ENCODE data around the gene ONECUT3.

ONECUT3 gene

DNA sequence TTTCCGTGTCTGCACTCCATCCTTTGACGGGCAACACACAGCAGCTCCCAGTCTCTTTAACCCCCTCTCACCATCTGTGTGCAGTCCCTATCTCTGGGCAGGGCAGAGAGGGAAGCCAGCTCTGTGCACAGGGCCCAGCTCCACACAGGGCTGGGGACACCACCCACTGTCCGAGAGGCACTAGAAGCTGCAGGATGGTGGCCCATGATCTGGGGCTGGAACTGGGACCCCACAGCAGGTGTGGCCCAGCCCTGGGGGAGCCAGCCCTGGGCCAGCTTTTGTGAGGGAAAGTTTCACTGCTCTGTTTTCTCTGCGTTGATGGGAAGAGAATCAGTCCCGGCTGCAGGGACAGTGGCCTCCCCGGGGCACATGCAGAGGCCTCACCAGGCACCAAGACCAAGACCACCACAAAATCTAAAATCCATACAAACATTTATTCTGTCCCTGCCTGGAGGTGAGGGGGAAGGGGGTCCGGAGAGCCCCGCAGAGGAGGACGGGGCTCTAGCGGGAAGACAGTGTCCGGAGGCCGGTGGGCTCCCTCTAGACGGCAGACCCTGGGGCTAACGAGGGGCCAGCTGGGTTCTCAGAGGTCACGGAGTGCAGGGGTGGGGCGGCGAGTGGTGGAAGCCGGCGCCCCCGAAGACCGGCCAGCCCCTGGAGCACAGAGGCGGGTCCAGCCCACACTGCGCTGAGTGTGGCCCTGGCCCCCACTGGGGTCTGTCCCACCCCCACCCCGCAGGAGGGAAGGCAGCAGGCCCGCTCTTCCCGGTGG lies 61.7 kb downstream of the ONECUT3 start:
- DNase-seq (ENCODE audit: low spot score), result no peak

DNA sequence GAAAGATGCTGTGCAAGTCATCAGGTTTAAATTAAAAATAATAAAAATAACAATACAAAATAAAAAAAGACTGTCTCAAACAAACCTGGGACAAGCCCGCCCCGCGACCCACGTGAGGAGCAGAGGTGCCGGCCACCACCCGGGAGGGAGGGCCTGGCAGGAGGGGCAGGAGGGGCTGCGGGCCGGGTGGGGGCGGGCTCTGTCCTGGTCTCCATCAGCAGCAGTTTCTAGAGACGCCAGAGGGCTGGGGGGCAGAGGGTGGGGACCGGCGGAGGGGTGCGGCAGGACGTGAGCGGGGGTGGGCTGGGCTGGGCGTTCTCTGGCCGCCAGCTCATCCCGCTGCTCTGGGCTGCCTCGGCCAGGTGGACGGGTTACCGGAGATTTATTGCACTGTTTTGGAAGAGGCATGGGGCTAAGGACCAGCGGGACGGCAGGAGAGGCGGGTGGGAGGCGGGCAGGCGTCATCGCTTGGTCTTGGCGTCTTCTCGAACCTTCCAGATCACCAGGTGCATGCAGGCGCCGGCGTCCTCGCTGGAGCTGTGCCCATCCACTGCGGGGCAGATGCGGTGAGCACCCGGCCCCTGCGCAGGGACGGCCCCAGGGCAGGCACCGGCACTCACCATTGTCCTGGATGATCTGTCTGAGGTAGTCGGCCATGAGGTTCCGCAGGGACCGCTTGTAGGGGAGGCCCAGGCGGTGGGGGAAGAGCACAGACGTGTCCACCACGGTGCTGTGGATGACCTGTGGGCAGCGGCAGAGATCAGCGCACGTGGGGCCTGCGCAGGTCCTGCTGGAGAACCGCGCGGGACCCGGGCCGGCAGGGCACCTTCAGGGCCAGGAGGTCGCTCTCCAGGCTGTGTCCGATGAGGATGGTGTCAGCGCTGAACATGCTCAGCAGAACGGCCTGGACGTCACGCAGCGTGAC lies 62.6 kb downstream of the ONECUT3 start:
- DNase-seq (ENCODE audit: low spot score), result no peak

DNA sequence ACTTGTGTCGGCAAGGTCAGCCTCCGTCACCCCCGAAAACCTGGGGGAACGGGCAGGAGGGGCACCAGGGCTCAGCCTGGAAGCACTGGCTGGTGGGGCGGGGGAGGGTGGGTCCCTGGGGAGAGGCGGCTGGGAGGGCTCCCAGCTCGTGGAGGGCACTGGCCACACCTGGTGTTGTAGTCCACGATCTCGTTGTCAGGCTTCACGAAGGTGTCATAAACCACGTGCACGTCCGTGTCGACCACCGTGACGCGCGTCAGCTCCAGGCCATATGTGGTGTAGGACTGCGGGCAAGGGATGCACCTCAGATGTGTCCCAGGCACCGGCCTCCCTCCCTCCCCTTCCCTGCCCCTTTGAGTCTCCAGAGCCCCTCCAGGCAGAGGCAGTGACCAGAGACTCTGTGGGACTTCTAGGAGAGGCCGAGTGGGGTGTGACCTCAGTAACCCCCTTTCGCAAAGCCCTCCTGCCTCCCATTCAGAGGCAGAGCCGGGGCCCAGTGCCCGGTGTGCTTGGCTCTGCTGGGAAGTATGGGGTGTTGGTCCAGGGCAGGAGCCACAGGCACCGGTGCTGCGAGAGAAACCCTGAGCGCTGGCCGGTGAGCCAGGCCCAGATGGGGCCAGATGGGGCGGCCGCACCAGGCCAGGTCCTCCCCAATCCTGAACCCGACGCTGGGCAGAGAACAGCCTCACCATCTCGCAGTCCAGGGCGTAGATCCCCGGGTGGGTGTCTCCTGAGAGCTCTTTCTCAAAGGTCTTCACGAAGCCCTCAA lies 63.4 kb downstream of the ONECUT3 start:
- no peak for DNase-seq (ENCODE audit: low spot score)

DNA sequence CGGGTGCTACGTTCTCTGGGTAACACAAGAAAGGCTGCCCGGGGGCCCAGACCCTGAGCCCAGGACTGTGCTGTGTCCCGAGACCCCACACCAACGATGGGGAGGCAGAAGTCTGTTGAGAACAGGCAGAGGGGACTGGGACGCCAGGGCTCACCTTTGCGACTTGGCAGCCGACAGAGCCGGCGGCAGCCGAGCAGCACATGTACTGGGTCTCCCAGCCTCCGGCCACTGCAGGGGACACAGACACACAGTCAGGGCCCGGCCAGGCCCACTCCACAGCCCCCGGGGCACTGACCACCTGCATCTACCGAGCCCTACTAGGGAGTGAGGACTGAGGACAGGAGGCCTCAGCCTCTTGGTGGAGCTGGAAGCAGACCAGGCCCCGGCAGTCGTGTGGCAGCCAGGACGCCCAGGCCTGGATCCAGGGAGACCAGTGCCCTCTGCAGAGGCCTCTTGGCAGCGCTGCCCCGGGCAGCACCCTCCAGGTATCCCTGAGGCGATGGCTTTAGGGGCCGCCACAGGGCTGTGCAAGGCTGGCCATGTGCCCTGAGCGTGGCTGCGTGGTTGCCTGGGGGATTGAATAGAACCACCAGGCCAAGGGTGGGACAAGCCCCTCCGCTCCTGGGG lies 64.4 kb downstream of the ONECUT3 start:
- DNase-seq (ENCODE audit: low spot score), result no peak

DNA sequence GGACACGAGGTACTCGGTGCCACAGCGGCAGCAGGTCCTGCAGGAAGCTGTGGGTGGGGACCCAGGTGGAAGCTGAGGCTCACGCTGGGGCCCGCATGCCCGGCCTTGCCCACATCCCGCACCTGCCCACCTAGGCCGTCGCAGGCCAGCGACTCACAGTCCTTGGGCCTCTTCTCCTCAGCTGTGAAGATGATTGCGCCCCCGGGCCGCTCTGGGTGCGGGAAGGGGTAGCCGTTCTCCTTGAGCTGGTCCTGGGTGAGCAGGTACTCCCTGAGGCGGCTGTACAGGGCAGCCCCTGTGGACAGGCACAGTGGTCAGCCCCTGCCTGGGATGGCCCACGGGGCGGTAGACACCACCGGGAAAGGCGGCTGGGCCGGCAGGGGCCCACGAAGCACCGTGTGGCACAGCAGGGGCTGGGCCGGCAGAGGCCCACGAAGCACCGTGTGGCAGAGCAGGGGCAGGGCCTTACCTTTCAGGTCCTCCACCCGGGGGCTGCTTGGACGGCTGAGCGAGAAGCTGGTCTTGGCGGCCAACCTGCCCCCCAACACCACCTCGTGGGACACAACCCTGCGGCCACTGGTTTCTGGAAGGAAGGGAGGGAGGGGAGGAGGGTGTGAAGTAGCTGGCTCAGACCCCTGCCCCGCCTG lies 65.4 kb downstream of the ONECUT3 start:
- no peak for DNase-seq (ENCODE audit: low spot score)

DNA sequence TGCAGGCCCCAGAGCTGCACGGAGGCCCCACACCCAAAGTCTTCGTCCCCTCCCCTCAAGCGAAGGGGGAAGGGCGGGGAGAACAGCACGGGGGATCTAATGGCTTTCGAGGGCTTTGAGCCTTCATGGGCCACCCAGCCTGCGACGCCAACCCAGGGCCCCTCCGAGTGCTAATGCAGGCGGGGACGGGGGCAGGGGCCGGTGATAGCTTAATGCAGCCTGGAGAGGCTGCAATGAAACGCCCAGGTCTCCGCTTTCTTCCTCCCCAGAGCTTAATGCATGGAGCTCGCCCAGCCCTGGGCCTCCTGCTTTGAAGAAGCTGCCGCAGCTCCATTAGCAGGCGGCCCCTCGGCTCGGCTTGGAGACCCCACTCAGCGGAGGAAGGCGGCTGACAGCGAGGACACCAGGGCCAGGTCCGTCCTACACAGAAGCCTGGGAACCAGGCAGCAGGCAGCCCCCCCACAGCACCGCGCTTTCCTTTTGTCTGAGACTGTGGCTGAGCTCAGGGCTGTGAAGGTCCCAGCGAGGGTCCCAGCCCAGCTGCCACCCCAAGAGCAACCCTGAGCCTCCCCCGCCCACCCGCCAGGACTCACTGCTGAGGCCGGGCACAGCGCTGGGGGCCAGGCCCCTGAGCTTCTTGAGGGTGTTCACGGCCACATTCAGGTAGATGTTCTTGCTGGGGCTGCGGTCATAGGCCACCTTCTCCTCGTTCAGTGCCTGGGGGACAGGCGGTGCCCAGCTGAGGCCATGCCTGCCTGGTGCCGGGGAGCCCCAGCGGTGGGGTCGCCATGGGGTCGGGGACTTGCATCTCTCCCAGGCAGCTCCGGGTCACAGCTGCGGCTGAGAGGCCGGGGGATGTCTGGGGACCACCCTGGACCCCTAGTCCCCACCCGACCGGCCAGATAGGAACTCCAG lies 66.3 kb downstream of the ONECUT3 start:
- DNase-seq (ENCODE audit: low spot score), result no peak

DNA sequence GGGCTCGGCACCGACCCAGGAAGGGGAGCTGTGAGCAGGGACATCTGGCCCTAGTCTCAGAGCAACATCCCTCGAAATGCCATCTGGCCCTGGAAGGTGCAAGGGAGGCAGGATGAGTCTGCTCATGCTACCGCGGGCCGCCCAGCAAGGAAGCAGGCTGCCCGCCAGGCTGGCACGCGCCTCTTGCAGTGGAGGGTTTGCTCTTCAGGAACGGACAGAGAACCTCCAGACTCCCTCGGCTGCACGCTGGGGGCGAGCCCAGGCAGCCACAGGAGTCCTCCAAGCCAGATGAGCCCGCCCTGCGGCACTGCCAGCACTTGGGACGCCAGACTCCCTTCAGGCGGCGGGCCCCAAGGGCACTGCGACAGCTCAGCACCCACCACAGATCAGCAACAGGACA lies 68.9 kb downstream of the ONECUT3 start:
- no peak for DNase-seq (ENCODE audit: low spot score)

DNA sequence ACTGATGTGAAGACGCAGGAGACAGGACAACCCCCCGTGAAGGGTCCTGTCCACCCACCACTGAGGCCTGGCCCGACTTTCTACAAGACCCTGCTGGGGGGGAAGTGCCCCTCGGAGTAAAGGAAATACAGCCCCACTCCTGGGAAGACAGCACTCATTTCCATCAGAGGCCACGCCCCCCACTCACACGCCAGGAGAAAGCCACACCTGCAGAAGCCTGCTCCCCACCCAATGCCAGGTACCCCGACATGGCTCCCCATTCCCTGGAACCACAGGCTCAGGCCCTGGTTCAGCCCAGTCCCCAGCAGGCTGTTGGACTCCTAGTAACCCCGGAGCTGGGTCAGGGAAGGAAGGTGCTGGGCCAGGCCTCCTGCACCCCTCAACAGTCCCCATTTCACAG lies 69.7 kb downstream of the ONECUT3 start:
- no peak for DNase-seq (ENCODE audit: low spot score)

DNA sequence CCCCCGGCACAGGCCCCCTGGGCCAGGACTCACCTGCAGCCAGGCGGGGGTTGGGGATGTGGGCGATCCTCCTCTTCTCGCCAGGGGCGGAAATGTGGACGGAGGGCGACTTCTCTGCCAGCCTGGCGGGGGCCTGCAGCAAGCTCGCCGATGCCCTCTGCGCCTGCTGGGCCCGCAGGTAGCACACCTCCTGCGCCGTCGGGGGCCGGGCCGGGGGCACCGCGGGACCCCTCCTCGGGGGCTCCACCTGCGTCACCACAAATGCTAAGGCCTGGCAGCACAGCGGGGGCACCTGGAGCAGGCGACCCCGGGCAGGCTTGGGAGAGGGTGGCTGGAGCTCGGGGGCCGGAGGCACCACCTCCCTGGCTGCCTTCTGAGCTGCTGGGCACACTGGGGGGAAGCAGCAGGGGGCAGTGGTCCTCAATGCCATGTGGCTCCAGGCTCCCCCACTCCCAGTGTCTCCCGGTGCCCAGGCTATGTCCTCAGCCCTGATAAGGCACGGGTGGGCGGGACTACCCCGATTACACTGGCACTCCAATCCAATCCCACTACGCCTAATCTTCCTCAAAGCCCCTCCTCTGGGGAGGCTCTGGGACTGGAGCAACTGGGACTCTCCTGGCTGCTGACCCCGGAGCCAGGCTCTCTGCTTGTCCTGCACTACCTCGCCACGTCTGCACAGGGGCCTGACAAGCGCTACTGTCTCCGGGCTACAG lies 70.4 kb downstream of the ONECUT3 start:
- no peak for DNase-seq (ENCODE audit: low spot score)

DNA sequence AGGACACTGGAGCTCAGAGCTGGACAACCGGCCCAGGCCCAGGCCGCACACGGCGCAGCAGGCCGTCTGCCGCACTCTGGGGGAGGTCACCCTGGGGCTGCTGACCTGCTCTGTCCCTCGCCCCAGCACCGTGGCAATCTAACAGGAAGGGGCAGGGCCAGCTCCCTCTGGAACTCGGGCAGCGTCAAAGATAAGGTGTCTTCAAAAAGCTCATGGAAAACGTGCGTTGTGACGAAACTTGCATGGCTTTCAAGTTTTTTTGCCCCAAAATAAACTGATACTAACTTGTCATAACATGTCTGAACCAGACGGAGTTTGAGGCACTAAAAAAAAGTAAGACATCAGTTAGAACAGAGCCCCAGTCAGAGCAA lies 70.9 kb downstream of the ONECUT3 start:
- no peak for DNase-seq (ENCODE audit: low spot score)

DNA sequence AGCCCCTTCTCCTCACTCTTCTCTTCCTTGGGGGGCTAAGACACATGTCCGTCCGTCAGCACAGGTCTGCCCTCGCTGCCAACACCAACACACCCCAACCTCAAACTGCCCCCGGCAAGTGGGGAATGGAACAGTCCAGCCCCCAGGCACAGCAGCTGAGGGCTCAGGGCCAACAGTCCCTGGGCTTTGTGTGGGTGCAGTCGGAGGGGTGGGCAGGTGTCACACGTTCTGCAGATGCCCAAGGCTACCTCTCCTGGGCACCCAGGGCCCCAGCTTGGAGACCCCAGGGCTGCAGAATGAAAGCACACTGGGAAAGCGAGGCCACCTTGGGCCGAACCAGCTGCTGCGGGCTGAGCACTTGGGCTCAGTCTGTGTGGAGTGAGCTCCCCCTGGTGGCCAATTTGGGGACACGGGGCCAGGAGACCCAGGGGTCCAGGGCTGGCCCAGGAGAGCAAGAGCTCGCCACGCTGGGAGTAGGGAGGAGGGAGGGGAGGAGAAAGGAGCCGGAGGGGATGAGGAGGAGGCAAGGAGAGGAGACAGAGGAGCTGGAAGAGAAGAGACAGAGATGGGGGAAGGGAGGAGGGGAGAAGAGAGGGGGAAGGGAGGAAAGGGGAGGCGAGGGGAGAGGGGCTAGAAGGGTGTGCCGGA lies 72.7 kb downstream of the ONECUT3 start:
- DNase-seq (ENCODE audit: low spot score), result peak; percentile 98

DNA sequence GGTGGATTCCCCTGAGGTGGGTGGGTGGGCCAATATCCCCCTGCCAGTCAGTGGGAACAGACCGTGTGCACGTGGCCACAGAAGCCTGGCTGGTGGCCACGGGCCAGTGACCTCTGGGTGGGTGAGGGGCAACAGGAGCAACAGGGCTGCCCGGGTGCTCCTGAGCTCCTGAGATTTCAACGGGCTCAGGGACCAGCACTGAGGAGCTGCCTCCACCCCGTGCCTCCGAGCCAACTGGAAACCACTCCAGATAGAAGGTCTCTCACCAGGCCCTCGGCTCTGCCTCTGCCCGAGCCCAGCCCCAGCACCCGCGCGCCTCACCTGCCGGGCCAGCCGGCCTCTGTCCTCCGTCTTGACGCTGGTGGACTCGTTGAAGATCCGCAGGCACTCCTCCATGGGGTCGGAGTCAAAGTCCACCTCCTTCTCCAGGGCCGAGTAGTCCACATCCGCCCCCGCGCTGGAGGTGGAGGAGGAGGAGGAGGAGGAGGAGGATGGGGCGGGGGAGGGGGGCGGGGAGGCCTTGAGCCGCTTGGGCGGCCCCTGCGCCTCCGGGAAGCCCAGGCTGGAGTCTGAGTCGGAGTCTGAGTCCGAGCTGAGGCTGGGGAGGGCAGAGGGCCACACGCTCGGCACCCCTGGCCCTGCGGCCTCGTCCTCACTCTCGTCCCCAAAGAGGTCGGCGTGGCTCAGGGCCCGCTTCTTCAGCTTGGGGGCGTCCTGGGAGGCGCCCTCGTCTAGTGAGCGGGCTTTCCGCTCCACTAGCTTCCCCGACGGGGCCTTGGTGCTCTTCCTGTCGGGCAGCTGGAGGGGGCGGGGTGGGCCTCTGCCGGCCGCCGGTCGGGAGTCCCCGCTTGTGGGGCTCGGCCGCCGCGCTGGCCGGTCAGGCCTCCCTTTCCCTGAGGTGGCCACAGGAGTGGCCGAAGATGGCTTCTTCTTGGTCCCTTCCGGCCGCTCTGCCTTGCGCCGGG lies 73.5 kb downstream of the ONECUT3 start:
- DNase-seq (ENCODE audit: low spot score), result peak; percentile 79

DNA sequence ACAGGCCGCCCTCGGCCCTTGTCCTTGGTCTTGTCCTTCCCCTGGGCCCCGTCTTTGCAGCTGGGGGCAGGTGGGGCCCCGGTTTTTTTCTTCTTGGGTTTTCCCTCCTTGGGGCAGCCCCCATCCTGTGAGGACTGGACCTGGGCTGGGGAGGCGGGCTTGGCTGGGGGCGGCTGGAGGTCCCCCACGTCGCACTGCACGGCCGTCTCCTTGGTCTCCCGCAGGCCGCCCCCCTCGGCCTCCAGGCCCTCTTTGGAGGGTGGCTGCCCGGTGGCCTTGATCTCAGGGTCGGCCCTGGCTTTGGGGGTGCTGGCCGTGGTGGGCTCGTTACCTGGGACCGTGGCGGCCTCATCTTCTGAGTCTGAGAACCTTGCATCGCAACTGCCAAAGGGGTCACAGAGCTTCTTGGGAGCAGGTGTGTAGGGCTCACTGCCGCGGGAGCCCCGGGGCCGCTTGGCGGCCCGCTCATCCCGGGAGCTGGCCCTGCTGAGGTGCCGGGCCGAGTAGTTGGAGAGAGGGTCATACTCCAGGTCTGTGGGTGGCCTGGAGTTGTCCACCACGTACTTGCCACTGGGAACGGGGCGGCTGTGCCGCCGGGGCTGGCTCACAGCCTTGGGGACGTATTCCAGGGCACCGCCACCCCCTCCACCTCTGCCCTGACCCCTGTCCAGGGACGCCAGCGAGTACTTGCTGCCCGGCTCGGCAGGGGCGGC lies 74.4 kb downstream of the ONECUT3 start:
- no peak for DNase-seq (ENCODE audit: low spot score)

DNA sequence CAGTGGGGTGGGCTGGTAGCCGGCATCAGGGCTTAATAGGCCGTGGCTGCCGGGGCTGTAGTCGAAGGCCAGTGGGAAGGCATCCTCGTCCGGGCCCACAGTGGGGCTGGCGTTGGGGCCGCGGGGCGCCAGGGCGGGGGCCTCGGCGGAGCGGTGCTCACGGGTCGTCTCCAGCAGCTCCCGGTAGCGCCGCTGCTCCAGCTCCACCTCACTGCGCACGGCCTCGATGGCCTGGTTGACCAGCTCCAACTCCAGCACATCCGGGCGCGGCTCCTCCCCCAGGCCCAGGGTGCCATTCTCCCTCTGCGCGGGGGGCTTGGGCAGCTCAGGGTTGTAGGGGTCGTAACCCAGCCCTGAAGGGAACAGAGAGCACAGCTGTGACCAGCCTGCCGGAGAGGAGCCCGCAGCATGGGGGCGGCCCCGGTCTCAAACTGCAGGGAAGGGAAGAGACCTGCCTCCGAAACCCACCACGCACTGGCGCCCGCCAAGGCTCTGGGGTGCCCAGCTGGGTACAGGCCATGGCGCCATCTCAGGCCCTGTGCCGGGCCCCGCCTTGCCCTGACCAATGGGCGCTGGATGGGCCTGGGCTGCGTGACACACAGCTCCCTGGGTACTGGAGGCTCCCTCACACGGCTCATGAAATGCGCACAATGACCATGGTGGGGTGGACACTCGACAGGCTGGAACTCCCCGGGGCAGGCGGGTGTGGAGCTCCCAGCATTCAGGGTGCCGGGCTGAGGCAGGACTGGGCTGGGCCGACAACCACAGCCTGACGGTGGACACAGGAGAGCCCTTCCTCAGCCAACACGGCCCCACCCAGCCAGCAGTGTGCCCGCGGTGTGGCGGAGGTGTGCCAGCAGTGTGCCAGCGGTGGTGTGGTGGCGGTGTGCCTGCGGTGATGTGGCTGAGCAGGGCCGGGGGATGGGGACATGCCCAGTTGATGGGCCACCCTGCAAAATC lies 75.3 kb downstream of the ONECUT3 start:
- DNase-seq (ENCODE audit: low spot score), result no peak

DNA sequence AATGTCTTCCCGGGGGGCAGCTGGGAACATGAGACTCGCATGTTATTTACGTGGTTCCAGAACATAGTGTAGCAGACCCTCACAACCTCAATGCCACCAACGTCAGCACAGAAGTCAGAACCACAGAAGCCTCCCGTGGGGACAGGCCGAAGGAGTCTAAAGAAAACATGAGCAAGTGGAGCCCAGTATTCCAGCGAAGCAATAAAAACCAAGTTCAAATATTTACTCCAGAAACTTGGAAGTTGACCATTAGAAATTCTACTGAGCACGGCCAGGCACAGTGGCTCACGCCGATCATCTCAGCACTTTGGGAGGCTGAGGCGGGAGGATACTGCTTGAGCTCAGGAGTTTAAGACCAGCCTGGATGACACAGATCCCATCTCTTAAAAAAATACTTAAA lies 76.7 kb downstream of the ONECUT3 start:
- no peak for DNase-seq (ENCODE audit: low spot score)

DNA sequence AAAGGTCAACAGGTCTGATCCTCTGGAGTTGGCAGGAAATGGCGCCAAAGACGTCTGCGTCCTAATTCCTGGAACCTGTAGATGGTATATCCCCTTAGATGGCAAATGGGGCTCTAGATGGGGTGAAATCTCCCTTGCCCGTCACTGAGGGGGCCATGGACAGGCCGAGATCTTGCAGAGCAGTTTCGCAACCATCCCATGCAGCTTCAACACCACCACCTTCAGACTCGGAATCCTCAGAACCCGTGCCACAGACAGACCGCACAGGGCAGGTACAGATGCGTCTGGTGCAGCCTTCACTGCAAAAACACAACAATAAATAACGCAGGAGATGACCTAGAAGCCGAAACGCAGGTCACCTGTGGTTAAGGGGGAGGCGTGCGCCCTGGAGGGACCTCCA lies 77.3 kb downstream of the ONECUT3 start:
- DNase-seq (ENCODE audit: low spot score), result no peak

Measured in iPS-NIHi11 (cell line).